Measurements from ENCODE around the gene GPR150.

DNA sequence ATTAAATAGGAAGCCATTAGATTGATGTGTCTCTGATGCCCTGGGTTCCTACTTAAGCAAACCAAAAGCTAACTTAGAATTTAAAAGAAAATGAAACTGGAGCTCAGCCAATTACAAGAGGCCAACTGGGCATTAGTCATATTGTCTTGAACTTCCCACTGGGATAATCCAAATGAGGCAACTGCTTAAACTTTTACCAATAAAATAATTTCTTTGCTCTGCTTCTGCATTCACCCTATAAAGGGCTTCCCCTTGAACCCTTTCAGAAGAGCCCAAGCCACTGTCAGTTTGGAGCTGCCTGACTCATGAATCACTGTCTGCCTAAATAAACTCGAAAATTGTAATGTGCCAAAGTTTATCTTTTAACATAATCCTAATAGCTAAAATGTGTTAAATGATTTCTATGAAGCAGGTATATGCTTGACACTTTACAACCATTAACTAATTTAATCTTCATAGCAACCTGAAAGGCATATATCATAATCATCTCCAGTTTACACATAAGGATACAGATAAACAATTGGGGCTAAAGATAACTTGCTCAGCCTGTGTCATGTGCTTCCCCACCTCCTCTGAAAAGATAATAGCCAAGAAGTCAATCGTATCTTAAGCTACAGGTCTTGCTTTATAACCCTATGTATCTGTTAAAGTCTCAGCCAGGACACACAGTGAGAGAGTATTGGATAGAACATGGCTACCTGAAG, 11.5 kb downstream of the GPR150 start:
- TF ChIP-seq CSDE1 (IDR thresholded peaks at IDR 0.05): no peak
- TF ChIP-seq RCOR1 (IDR thresholded peaks at IDR 0.05; ENCODE audit: borderline replicate concordance in 1 of 2, low read depth in 2 of 2, low read length in 2 of 2): no peak
- TF ChIP-seq TAF1 (IDR thresholded peaks at IDR 0.05; ENCODE audit: control insufficient read depth, extremely low read depth, insufficient read depth, low read length, severe bottlenecking): no peak
- TF ChIP-seq, protein P1, sequence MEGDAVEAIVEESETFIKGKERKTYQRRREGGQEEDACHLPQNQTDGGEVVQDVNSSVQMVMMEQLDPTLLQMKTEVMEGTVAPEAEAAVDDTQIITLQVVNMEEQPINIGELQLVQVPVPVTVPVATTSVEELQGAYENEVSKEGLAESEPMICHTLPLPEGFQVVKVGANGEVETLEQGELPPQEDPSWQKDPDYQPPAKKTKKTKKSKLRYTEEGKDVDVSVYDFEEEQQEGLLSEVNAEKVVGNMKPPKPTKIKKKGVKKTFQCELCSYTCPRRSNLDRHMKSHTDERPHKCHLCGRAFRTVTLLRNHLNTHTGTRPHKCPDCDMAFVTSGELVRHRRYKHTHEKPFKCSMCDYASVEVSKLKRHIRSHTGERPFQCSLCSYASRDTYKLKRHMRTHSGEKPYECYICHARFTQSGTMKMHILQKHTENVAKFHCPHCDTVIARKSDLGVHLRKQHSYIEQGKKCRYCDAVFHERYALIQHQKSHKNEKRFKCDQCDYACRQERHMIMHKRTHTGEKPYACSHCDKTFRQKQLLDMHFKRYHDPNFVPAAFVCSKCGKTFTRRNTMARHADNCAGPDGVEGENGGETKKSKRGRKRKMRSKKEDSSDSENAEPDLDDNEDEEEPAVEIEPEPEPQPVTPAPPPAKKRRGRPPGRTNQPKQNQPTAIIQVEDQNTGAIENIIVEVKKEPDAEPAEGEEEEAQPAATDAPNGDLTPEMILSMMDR (IDR thresholded peaks at IDR 0.05 in 2 of 3, conservative IDR thresholded peaks at IDR 0.05 in 1 of 3; ENCODE audit: insufficient read depth in 2 of 3, low read depth in 1 of 3, low read length in 3 of 3): no peak
- no peak for TF ChIP-seq RBFOX2 (IDR thresholded peaks at IDR 0.05; ENCODE audit: low read depth, low read length)
- TF ChIP-seq, protein P2, sequence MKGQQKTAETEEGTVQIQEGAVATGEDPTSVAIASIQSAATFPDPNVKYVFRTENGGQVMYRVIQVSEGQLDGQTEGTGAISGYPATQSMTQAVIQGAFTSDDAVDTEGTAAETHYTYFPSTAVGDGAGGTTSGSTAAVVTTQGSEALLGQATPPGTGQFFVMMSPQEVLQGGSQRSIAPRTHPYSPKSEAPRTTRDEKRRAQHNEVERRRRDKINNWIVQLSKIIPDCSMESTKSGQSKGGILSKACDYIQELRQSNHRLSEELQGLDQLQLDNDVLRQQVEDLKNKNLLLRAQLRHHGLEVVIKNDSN (CRISPR knock-in tag; IDR thresholded peaks at IDR 0.05): no peak
- TF ChIP-seq ELF1 (tag; IDR thresholded peaks at IDR 0.05): no peak
- no peak for TF ChIP-seq NBN (IDR thresholded peaks at IDR 0.05; ENCODE audit: low read depth)
- no peak for TF ChIP-seq L3MBTL2 (IDR thresholded peaks at IDR 0.05)
- TF ChIP-seq, protein P3, sequence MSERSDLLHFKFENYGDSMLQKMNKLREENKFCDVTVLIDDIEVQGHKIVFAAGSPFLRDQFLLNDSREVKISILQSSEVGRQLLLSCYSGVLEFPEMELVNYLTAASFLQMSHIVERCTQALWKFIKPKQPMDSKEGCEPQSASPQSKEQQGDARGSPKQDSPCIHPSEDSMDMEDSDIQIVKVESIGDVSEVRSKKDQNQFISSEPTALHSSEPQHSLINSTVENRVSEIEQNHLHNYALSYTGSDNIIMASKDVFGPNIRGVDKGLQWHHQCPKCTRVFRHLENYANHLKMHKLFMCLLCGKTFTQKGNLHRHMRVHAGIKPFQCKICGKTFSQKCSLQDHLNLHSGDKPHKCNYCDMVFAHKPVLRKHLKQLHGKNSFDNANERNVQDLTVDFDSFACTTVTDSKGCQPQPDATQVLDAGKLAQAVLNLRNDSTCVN (CRISPR knock-in tag; IDR thresholded peaks at IDR 0.05): no peak
- TF ChIP-seq SP2 (IDR thresholded peaks at IDR 0.05; ENCODE audit: extremely low read depth, low read depth, low read length, poor library complexity, severe bottlenecking): no peak
- no peak for TF ChIP-seq NR2C1 (IDR thresholded peaks at IDR 0.05)
- no peak for TF ChIP-seq NR2C1 (tag; IDR thresholded peaks at IDR 0.05)
- TF ChIP-seq, protein P4, sequence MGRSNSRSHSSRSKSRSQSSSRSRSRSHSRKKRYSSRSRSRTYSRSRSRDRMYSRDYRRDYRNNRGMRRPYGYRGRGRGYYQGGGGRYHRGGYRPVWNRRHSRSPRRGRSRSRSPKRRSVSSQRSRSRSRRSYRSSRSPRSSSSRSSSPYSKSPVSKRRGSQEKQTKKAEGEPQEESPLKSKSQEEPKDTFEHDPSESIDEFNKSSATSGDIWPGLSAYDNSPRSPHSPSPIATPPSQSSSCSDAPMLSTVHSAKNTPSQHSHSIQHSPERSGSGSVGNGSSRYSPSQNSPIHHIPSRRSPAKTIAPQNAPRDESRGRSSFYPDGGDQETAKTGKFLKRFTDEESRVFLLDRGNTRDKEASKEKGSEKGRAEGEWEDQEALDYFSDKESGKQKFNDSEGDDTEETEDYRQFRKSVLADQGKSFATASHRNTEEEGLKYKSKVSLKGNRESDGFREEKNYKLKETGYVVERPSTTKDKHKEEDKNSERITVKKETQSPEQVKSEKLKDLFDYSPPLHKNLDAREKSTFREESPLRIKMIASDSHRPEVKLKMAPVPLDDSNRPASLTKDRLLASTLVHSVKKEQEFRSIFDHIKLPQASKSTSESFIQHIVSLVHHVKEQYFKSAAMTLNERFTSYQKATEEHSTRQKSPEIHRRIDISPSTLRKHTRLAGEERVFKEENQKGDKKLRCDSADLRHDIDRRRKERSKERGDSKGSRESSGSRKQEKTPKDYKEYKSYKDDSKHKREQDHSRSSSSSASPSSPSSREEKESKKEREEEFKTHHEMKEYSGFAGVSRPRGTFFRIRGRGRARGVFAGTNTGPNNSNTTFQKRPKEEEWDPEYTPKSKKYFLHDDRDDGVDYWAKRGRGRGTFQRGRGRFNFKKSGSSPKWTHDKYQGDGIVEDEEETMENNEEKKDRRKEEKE (IDR thresholded peaks at IDR 0.05; ENCODE audit: borderline replicate concordance in 1 of 2, control insufficient read depth in 1 of 2, low read depth in 2 of 2, low read length in 1 of 2): no peak
- no peak for TF ChIP-seq NONO (IDR thresholded peaks at IDR 0.05; ENCODE audit: low read depth in 2 of 2, low read length in 1 of 2)
